GM12801 (cell line): ENCODE results near the gene WIPF2.

Source experiments
- TF ChIP-seq, protein P1 (sequence below): IDR thresholded peaks from one replicate; pipeline ENCODE4 v1.5.1; 2011; ENCODE audit warnings: control low read depth; ENCODE audit not compliant: insufficient read length; ENCODE audit errors: extremely low read depth

WIPF2 gene

DNA sequence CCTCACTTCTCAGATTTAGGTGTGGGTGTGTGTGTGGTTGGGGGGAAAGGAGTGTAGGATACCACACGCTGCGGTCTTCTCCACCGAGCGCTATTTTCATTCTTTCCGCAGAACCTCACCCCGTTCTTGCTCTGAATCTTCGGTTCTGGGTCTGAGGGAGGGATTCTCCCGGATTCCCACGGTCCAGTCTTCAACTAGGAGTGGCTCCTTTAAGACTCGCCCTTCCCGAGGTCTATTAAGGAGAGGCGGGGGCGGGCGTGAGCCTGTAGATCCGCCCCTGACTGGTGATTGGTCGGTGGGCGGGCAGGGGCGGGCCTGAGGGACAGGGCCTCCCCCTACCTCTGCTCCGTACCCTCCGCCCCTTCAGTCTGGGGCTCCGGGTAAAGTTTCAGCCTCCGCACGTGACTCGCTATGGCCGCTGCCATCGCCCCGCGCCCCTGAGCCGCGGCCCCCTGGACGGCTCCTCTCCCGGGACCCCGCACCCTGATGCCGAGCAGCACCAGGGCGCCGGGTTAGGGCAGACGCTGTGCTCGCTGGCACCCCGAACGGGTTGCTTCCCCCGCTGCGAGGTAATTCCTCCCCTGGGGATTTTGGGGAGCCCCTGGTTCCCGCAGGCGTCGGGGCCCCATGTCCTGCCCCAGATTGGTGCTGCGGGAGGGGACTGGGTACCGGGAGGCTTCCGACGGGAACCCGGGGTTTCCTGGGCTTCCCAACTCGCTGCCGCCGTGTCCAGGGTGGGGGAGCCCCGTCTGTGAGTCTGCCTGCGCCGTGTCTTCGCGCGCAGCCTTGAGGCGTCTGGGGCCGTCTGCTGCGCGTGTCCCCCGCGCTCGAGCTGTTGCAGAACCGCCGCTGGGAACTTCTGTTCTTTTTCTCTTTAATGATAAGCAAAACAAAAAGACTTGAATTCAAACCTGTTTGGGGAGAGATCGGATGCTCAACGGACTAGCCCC lies 99.1 kb downstream of the WIPF2 start:
- TF ChIP-seq, protein P1, sequence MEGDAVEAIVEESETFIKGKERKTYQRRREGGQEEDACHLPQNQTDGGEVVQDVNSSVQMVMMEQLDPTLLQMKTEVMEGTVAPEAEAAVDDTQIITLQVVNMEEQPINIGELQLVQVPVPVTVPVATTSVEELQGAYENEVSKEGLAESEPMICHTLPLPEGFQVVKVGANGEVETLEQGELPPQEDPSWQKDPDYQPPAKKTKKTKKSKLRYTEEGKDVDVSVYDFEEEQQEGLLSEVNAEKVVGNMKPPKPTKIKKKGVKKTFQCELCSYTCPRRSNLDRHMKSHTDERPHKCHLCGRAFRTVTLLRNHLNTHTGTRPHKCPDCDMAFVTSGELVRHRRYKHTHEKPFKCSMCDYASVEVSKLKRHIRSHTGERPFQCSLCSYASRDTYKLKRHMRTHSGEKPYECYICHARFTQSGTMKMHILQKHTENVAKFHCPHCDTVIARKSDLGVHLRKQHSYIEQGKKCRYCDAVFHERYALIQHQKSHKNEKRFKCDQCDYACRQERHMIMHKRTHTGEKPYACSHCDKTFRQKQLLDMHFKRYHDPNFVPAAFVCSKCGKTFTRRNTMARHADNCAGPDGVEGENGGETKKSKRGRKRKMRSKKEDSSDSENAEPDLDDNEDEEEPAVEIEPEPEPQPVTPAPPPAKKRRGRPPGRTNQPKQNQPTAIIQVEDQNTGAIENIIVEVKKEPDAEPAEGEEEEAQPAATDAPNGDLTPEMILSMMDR: no peak

DNA sequence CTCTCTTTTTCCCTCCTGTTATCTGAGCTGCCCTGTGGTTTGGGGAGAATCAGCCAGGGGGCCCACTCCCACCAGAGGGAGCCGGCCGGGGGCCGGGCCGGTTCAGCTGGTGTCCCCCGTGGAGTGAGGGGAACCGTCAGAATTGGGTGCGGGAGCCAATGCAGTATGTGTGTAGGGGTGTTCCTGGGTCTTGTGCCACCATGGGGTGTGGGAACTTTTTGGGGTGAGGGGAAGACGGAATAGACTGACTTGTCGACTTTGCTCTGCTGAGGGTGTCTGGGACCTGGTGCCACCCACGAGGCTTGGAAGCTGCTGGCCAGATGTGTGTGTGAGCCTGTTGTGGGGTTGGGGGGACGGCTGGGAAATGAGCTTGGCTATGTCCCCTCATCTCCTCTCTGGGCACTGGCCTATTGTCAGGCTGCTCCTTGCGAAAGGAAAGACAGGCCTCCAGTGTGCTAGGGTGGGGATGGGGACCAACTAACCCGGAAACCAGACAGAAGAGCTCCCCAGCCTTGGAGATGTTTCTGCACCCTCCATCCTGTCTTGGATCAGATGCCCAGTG lies 99.8 kb downstream of the WIPF2 start:
- TF ChIP-seq, protein P1: no peak

DNA sequence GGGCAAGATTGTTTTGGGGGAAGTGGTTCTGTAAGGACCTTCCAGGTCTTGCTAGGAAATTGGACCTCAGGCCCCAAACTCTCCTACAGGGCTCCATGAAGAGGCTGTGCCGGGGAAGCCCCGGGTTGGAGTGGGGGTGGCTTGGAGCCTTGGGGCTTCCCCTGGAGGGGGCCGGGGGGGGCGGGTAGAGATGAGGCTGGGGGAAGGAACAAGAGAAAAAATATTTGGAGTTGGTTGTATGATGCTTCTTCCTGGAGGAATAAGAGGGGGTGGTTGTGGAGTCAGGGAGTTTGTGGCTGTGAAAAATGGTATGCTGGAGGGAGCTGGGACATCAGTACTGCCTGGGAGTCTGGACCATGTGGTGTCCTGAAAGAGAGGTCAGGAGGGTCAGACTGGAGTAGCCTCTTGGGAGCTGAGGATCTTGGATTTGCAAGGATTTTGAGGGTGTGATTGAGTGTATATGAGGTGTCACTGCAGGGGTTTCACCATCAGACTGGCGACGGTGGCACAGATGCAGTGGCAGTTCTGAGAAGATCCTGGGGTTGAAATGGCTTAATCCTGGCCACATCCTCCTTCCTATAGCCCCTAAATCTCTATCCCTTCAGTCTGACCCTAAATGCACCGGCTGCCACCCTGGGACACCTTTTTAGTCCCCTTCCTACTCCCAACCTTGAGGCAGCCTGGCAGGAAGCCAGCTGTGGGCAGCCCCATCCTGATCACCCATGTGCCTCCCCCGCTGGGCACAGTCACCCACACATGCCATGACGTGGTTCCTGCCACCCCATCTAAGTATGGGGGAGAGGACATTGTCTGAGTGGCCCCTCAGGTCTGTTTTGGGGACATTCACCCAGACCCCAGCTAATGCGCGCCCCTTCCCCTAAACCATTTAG lies 100.8 kb downstream of the WIPF2 start:
- TF ChIP-seq, protein P1: no peak

DNA sequence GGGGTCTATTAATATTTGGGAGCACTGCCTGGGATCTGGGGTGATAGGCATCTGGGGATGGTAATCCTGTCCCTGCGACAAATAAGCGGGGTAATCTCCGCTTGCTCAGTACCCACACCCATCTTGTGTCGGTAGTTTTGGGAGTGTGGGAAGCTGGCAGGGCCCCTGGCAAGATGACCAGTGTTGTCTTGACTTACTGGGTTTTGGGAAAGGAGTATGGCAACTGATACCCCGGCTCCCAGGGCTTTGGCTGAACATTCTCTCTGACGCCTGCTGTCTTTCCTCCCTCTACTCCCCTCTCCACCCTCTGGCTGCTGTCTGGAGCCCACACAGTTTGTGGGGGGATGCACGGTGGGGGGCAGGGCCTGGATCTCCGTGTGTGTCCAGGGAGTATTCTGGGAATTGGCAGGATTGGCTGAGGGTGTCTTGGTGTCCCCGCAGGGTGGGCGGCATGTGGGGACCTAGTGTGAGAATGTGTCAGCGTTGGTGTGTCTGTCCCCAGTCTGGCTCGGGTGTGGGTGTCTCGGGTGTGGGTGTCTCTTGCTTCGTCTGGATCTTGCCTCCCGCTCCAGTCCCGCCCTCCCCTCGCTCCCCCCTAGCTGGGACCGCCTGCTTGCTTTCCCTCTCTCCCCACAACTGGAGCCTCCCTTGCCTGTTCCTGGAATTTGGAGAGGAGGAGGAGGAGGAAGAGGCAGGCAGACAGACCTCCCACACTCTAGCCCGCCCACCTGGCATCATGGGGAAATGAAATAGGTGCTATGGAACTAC lies 101.8 kb downstream of the WIPF2 start:
- TF ChIP-seq, protein P1: no peak

DNA sequence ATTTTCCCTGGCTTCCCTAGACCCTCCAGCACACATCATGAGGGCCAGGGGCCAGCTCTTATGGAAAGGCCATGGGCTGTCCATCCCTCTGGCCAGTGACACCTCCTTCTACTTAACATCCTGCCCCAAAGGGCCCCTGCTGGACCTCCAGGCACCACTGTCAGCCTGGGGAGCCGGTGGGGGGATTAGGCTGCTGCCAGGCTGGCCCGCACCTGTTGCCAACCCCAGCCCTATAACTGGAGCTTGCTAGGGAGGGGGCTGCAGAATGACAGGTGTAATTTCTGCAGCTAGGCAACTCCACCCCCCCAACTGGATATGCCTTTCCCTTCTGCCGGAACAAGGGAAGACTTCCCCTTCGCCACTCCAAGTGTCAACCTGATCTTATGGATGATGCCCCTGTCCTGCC lies 102.4 kb downstream of the WIPF2 start:
- TF ChIP-seq, protein P1: no peak

DNA sequence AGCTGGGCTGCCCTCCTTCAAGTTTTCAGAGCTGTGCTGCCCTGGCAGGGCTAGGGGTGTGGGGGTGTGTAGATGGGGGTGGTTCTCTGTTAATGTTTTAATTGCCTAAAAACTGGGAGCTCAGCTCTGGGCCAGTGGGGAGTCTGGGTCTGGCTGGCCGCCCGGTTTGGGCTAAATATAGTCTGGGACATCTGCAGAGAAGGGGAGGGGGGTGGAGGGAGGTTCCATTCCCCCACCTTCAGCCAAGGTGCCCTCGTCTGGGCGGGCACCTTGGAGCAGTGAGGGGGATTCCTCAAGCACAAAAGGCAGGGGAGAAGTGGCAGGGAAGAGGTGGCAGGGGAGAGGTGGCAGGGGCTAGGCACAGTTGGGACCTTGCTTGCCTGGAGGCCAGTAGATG lies 102.9 kb downstream of the WIPF2 start:
- TF ChIP-seq, protein P1: no peak
